Endodermal cell (in vitro differentiated cells): ENCODE measurements around the gene CFAP54. TPM values are rescaled to one million over a fixed set of nuclear protein-coding genes. Genes with fewer than 3 reads are reported as not detected.
A peak's percentile ranks its signal among the peaks of the same experiment; 100 is the strongest.

ENCODE experiments used
- DNase-seq: peaks from one replicate; pipeline ENCODE4 v3.0.0-alpha.2; 2017
- H3K27ac ChIP-seq: 2 replicates; pipeline ENCODE4 v1.5.1; 2013; ENCODE audit warnings: mild to moderate bottlenecking, low read depth, low read length, moderate library complexity
- H3K27me3 ChIP-seq: 2 replicates; pipeline ENCODE4 v1.6.1; 2013; ENCODE audit warnings: mild to moderate bottlenecking, low read length, moderate library complexity; ENCODE audit not compliant: insufficient read depth, control insufficient read depth, poor library complexity, severe bottlenecking
- H3K36me3 ChIP-seq: 2 replicates; pipeline ENCODE4 v1.7.0; 2013; ENCODE audit warnings: mild to moderate bottlenecking, low read length, moderate library complexity; ENCODE audit not compliant: control insufficient read depth, insufficient read depth
- H3K4me1 ChIP-seq: one replicate; pipeline ENCODE4 v1.7.0; 2013; ENCODE audit warnings: low read length; ENCODE audit not compliant: control insufficient read depth, insufficient read depth
- H3K4me3 ChIP-seq: 2 replicates; pipeline ENCODE4 v1.5.1; 2013; ENCODE audit warnings: mild to moderate bottlenecking, low read length, moderate library complexity
- H3K9ac ChIP-seq: 2 replicates; pipeline ENCODE4 v1.6.1; 2013; ENCODE audit warnings: mild to moderate bottlenecking, low read length, moderate library complexity; ENCODE audit not compliant: poor library complexity, severe bottlenecking; ENCODE audit errors: extremely low read depth
- H3K9me3 ChIP-seq: 2 replicates; pipeline ENCODE4 v1.6.1; 2013; ENCODE audit warnings: mild to moderate bottlenecking, low read length, moderate library complexity; ENCODE audit not compliant: control insufficient read depth
- H3K27ac Mint-ChIP-seq: 2 replicates; pipeline ENCODE4 v1.8.0; 2020; ENCODE audit warnings: mixed read lengths
- H3K27me3 Mint-ChIP-seq: 2 replicates; pipeline ENCODE4 v1.8.0; 2021; ENCODE audit warnings: mild to moderate bottlenecking, mixed read lengths; ENCODE audit not compliant: insufficient read depth
- H3K36me3 Mint-ChIP-seq: 2 replicates; pipeline ENCODE4 v1.8.0; 2020; ENCODE audit warnings: low read depth, mixed read lengths
- H3K4me1 Mint-ChIP-seq: 2 replicates; pipeline ENCODE4 v1.8.0; 2020; ENCODE audit warnings: mixed read lengths
- H3K4me3 Mint-ChIP-seq: 2 replicates; pipeline ENCODE4 v1.8.0; 2020; ENCODE audit warnings: mild to moderate bottlenecking, moderate library complexity, mixed read lengths
- H3K9me3 Mint-ChIP-seq: 2 replicates; pipeline ENCODE4 v1.8.0; 2020; ENCODE audit warnings: mild to moderate bottlenecking, mixed read lengths
- CTCF ChIP-seq: fragments of 200-600 bp; sonication (generic); conservative IDR thresholded peaks from 2 replicates; pipeline ENCODE4 v1.5.0; 2021; ENCODE audit warnings: antibody characterized with exemption, mild to moderate bottlenecking
- WGBS, 2 experiments: methylation state at CpG; one replicate each; pipeline versions ENCODE4 v1.1.5 to v1.1.7; 2013; ENCODE audit warnings: missing lambda C conversion rate in 2 of 2, mixed read lengths in 1 of 2; ENCODE audit not compliant: insufficient coverage in 1 of 2, insufficient read length in 1 of 2; 5-methylcytosine and 5-hydroxymethylcytosine counted together
- total RNA-seq, 2 donors: library from RNA; stranded (reverse); fragmentation: NEBNext Ultra II Directional in 1 of 2; extraction: Animal tissue kit (Norgen Biotek cat#: 25700) in 1 of 2; gene quantifications; 2 replicates in 1 of 2; 3 replicates in 1 of 2; pipeline ENCODE4 v1.2.1, GENCODE V29; 2021

CFAP54 gene
- total RNA-seq, 2 donors from 2014 or later, result 1.5 to 1.7 TPM

DNA sequence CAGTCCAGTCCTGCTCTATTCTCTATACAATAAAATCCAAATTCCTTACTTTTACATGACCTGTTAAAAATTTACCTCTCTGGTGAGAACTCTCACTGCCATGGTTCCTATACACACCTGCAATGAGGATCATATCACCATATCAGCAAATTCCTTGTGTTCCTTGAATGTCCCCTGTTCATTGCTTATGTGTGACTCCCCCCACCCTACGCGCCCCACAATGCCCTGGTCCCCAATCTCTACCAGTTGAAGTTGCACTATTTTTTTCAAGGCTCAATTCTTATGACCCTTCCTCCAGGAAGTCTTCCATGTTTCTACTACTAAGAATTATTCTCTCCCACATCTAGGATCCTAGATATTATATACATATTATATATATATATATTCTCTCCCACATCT is 335.5 kb downstream of the CFAP54 start:
- Histone ChIP-seq H3K9ac (no peak overlapping the region), H3K4me3 (no peak overlapping the region), H3K9me3 (peaks cover 1% of the 10 kb centered on the region), H3K36me3 (no peaks in the 10 kb centered on the region), H3K4me1 (no peaks in the 10 kb centered on the region), H3K27me3 (no peaks in the 10 kb centered on the region), H3K27ac (no peak overlapping the region)
- H3K9me3 Mint-ChIP-seq, result peaks cover 3% of the 10 kb centered on the region
- H3K36me3 Mint-ChIP-seq, result no peaks in the 10 kb centered on the region
- no peak overlapping the region for H3K27ac Mint-ChIP-seq
- no peak for DNase-seq
- WGBS, 2 experiments, result 94% methylated on average over 2 of the region's 2 CpGs; no CpG with 5 or more reads in 1 of the 2 experiments
- no peak for TF ChIP-seq CTCF
- H3K4me3 Mint-ChIP-seq, result no peak overlapping the region
- no peaks in the 10 kb centered on the region for H3K27me3 Mint-ChIP-seq
- H3K4me1 Mint-ChIP-seq, result no peaks in the 10 kb centered on the region

GRCh38 chr12:96828169-96828789 is 338.9 kb downstream of the CFAP54 start:
- H3K9me3 Mint-ChIP-seq, result peaks cover 2% of the 10 kb centered on the region
- Histone ChIP-seq H3K9me3 (no peaks in the 10 kb centered on the region), H3K27me3 (no peaks in the 10 kb centered on the region), H3K4me3 (no peak overlapping the region), H3K4me1 (no peaks in the 10 kb centered on the region), H3K27ac (no peak overlapping the region), H3K9ac (no peak overlapping the region), H3K36me3 (no peaks in the 10 kb centered on the region)
- peak; percentile 70 for DNase-seq
- no peaks in the 10 kb centered on the region for H3K27me3 Mint-ChIP-seq
- no peak overlapping the region for H3K27ac Mint-ChIP-seq
- no peak overlapping the region for H3K4me3 Mint-ChIP-seq
- no peaks in the 10 kb centered on the region for H3K4me1 Mint-ChIP-seq
- TF ChIP-seq CTCF, result peak; percentile 60
- WGBS, 2 experiments, result 93 to 97% methylated on average over 4 to 5 of the region's 5 CpGs
- H3K36me3 Mint-ChIP-seq, result no peaks in the 10 kb centered on the region

GRCh38 chr12:96829354-96829753 is 340.0 kb downstream of the CFAP54 start:
- Histone ChIP-seq H3K27ac (no peak overlapping the region), H3K4me3 (no peak overlapping the region), H3K36me3 (no peaks in the 10 kb centered on the region), H3K4me1 (no peaks in the 10 kb centered on the region), H3K27me3 (no peaks in the 10 kb centered on the region), H3K9ac (no peak overlapping the region), H3K9me3 (no peaks in the 10 kb centered on the region)
- no peak for TF ChIP-seq CTCF
- Mint-ChIP-seq H3K4me1 (no peaks in the 10 kb centered on the region), H3K9me3 (peaks cover 2% of the 10 kb centered on the region), H3K27me3 (no peaks in the 10 kb centered on the region), H3K36me3 (no peaks in the 10 kb centered on the region), H3K4me3 (no peak overlapping the region), H3K27ac (no peak overlapping the region)
- no peak for DNase-seq
- WGBS, 2 experiments, result 100% methylated on average over 2 of the region's 3 CpGs; no CpG with 5 or more reads in 1 of the 2 experiments
